Loucy (cell line): ENCODE data around the gene SMG7.

Experiments used
- H2AFZ ChIP-seq: fragments of 200-600 bp; sonication (generic); 2 replicates; pipeline ENCODE4 v1.6.0; 2016; ENCODE audit warnings: antibody characterized with exemption, mild to moderate bottlenecking, low read length, moderate library complexity
- H3F3A ChIP-seq: fragments of 200-600 bp; 2 replicates; pipeline ENCODE4 v1.6.0; 2016; ENCODE audit warnings: antibody characterized with exemption, low read depth, mild to moderate bottlenecking
- H3K27me3 ChIP-seq: fragments of 200-600 bp; sonication (generic); 2 replicates; pipeline ENCODE4 v1.6.1; 2014; ENCODE audit warnings: low read length, mild to moderate bottlenecking; ENCODE audit not compliant: insufficient read depth, poor library complexity, severe bottlenecking
- H3K36me3 ChIP-seq: fragments of 200-600 bp; sonication (generic); 2 replicates; pipeline ENCODE4 v1.6.1; 2016; ENCODE audit warnings: low read length; ENCODE audit not compliant: insufficient read depth
- H3K4me1 ChIP-seq: fragments of 200-600 bp; sonication (generic); 2 replicates; pipeline ENCODE4 v1.5.1; 2014; ENCODE audit warnings: low read length, mild to moderate bottlenecking; ENCODE audit not compliant: insufficient read depth, poor library complexity, severe bottlenecking
- H3K4me2 ChIP-seq: fragments of 200-600 bp; sonication (generic); 2 replicates; pipeline ENCODE4 v1.6.0; 2014; ENCODE audit warnings: antibody characterized with exemption, low read length, low read depth, mild to moderate bottlenecking; ENCODE audit not compliant: poor library complexity, severe bottlenecking
- H3K4me3 ChIP-seq: fragments of 200-600 bp; sonication (generic); 2 replicates; pipeline ENCODE4 v1.5.1; 2014; ENCODE audit warnings: low read length, mild to moderate bottlenecking, mixed read lengths; ENCODE audit not compliant: poor library complexity, severe bottlenecking
- H3K79me2 ChIP-seq: fragments of 200-600 bp; sonication (generic); 2 replicates; pipeline ENCODE4 v1.6.1; 2014; ENCODE audit warnings: low read length; ENCODE audit not compliant: insufficient read depth
- H3K9ac ChIP-seq: fragments of 200-600 bp; sonication (generic); 2 replicates; pipeline ENCODE4 v1.6.0; 2014; ENCODE audit warnings: mild to moderate bottlenecking, low read depth, low read length, moderate library complexity; ENCODE audit not compliant: poor library complexity, severe bottlenecking
- H3K9me2 ChIP-seq: fragments of 200-600 bp; sonication (generic); replicated peaks from 2 replicates; pipeline ENCODE4 v1.6.1; 2016; ENCODE audit warnings: low read depth, low read length, mixed read lengths
- H3K9me3 ChIP-seq: fragments of 200-600 bp; sonication (generic); 2 replicates; pipeline ENCODE4 v1.6.1; 2014; ENCODE audit warnings: mild to moderate bottlenecking, antibody characterized with exemption, low read length, low read depth; ENCODE audit not compliant: insufficient read depth
- H4K20me1 ChIP-seq: fragments of 200-600 bp; sonication (generic); 2 replicates; pipeline ENCODE4 v1.6.0; 2014; ENCODE audit warnings: antibody characterized with exemption, low read length, mild to moderate bottlenecking; ENCODE audit not compliant: insufficient read depth, poor library complexity, severe bottlenecking
- EZH2phosphoT487 ChIP-seq: fragments of 200-600 bp; IDR thresholded peaks from 2 replicates; pipeline ENCODE4 v1.6.1; 2018; ENCODE audit warnings: antibody characterized with exemption, mild to moderate bottlenecking, moderate library complexity, borderline replicate concordance
- TF ChIP-seq, protein P1 (sequence below): fragments of 200-600 bp; sonication (generic); conservative IDR thresholded peaks from 2 replicates; pipeline ENCODE4 v1.5.1; 2014; ENCODE audit warnings: mild to moderate bottlenecking, antibody characterized with exemption, low read length

Gene SMG7

DNA sequence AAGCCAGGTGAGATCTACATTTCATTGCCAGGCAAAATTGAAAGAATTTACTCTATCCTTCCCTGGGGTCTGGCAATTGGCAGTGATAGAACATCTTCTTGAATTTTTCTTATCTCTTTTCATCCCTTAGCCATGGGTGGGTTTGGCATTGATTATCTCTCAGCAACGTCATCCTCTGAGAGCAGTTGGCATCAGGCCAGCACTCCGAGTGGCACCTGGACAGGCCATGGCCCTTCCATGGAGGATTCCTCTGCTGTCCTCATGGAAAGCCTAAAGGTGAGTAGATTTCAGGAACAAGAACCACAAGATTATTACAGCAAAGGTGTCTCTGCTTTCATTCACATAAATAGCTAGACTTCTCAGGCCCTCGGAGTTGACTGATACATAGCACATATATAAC, 78.6 kb downstream of the SMG7 start:
- no peaks in the 10 kb centered on the region for H3K4me1 ChIP-seq
- TF ChIP-seq, protein P1, sequence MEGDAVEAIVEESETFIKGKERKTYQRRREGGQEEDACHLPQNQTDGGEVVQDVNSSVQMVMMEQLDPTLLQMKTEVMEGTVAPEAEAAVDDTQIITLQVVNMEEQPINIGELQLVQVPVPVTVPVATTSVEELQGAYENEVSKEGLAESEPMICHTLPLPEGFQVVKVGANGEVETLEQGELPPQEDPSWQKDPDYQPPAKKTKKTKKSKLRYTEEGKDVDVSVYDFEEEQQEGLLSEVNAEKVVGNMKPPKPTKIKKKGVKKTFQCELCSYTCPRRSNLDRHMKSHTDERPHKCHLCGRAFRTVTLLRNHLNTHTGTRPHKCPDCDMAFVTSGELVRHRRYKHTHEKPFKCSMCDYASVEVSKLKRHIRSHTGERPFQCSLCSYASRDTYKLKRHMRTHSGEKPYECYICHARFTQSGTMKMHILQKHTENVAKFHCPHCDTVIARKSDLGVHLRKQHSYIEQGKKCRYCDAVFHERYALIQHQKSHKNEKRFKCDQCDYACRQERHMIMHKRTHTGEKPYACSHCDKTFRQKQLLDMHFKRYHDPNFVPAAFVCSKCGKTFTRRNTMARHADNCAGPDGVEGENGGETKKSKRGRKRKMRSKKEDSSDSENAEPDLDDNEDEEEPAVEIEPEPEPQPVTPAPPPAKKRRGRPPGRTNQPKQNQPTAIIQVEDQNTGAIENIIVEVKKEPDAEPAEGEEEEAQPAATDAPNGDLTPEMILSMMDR: no peak
- TF ChIP-seq EZH2phosphoT487: no peak
- H3F3A ChIP-seq: no peaks in the 10 kb centered on the region
- H3K36me3 ChIP-seq: peaks cover 93% of the 10 kb centered on the region
- H2AFZ ChIP-seq: no peak overlapping the region
- H3K9me2 ChIP-seq: no peaks in the 10 kb centered on the region
- no peaks in the 10 kb centered on the region for H3K9me3 ChIP-seq
- no peaks in the 10 kb centered on the region for H3K27me3 ChIP-seq
- H3K9ac ChIP-seq: no peak overlapping the region
- no peaks in the 10 kb centered on the region for H4K20me1 ChIP-seq
- H3K4me3 ChIP-seq: no peak overlapping the region
- H3K4me2 ChIP-seq: no peak overlapping the region
- no peaks in the 10 kb centered on the region for H3K79me2 ChIP-seq

GRCh38 chr1:183551924-183552323, 79.6 kb downstream of the SMG7 start:
- H4K20me1 ChIP-seq: no peaks in the 10 kb centered on the region

DNA sequence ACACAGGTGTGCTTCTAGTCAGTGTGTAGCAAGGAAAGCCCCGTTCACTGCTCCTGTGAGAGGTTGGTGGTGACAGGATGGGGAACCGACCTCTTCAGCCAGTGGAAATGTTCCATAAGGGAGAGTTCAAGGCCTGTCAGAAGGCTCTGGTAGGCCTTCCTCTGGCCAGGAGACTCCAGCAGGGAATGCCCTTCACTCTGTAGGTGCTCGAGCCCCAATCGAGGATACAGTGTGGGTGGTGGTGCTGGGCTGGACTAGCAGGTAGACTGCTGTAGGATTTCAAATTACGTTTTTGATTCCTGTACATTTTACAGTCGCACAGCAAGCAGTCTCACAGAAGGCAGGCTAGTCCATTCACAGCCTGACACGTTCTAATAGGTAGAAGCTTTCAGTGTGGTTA, 80.1 kb downstream of the SMG7 start:
- no peaks in the 10 kb centered on the region for H3K9me3 ChIP-seq
- no peak for TF ChIP-seq EZH2phosphoT487
- TF ChIP-seq, protein P1: no peak
- no peak overlapping the region for H3K9ac ChIP-seq
- peaks cover 78% of the 10 kb centered on the region for H3K36me3 ChIP-seq
- no peaks in the 10 kb centered on the region for H3F3A ChIP-seq
- H3K27me3 ChIP-seq: no peaks in the 10 kb centered on the region
- no peaks in the 10 kb centered on the region for H3K4me1 ChIP-seq
- H3K79me2 ChIP-seq: no peaks in the 10 kb centered on the region
- H4K20me1 ChIP-seq: no peaks in the 10 kb centered on the region
- H3K9me2 ChIP-seq: no peaks in the 10 kb centered on the region
- H3K4me2 ChIP-seq: no peak overlapping the region
- no peak overlapping the region for H3K4me3 ChIP-seq
- H2AFZ ChIP-seq: no peak overlapping the region

More at GRCh38 chr1:183551924-183552323, 79.6 kb downstream of the SMG7 start:
- Histone ChIP-seq H3K27me3 (no peaks in the 10 kb centered on the region), H3K79me2 (no peaks in the 10 kb centered on the region), H3K4me1 (no peaks in the 10 kb centered on the region), H2AFZ (no peak overlapping the region), H3K4me3 (no peak overlapping the region), H3K36me3 (peaks cover 83% of the 10 kb centered on the region), H3K9me2 (no peaks in the 10 kb centered on the region), H3F3A (no peaks in the 10 kb centered on the region), H3K4me2 (no peak overlapping the region), H3K9ac (no peak overlapping the region), H3K9me3 (no peaks in the 10 kb centered on the region)
- TF ChIP-seq EZH2phosphoT487: no peak
- TF ChIP-seq, protein P1: no peak
